T-helper 2 cell treated with Interferon-gamma antibody and Interleukin-4, amounts not matched to agents 5 μg/mL and 100 μg/mL, for 36 hours (primary cell): ENCODE data around the gene GATAD2B.
A peak's percentile ranks its signal among the peaks of the same experiment; 100 is the strongest.
"Not testable (repeated sequence)": the region's sequence is repeated elsewhere in the genome, so short reads cannot be mapped to it uniquely, and the experiment has no call there.

Experiments used
- DNase-seq: peaks from one replicate; pipeline ENCODE4 v3.0.0; 2021; ENCODE audit warnings: low spot score
- H3K27ac Mint-ChIP-seq: one replicate; pipeline ENCODE4 v1.8.0; 2021; ENCODE audit warnings: mild to moderate bottlenecking, mixed read lengths
- H3K27me3 Mint-ChIP-seq: one replicate; pipeline ENCODE4 v1.8.0; 2021; ENCODE audit warnings: low read depth, mixed read lengths
- H3K36me3 Mint-ChIP-seq: one replicate; pipeline ENCODE4 v1.8.0; 2021; ENCODE audit warnings: low read depth, mixed read lengths
- H3K4me1 Mint-ChIP-seq: one replicate; pipeline ENCODE4 v1.8.0; 2021; ENCODE audit warnings: low read depth, mixed read lengths
- H3K4me3 Mint-ChIP-seq: one replicate; pipeline ENCODE4 v1.8.0; 2022; ENCODE audit warnings: mild to moderate bottlenecking, moderate library complexity, mixed read lengths
- H3K9me3 Mint-ChIP-seq: one replicate; pipeline ENCODE4 v1.8.0; 2021; ENCODE audit warnings: mixed read lengths

Gene GATAD2B

DNA sequence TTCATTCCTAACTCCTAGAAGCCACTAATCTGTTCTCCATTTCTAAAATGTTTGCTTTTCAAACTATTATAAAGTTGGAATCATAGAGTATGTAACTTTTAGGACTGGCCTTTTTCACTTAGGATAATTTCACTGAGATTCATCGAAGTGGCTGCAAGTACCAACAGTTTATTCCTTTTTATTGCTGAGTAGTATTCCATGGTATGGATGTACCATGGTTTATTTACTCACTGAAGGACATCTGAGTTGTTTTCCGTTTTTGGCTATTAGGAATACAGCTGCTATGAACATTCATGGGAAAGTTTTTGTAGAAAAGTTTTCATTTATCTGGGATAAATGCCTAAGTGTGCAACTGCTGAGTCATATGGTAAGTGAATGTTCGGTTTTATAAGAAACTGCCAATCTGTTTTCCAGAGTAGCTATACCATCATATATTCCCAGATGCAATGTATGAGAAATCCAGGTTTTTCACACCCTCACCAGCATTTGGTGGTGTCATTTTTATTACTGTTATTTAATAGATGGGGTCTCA is 81.2 kb downstream of the GATAD2B start:
- Mint-ChIP-seq H3K9me3 (peaks cover 5% of the 10 kb centered on the region), H3K36me3 (peaks cover 6% of the 10 kb centered on the region), H3K27ac (no peak overlapping the region), H3K27me3 (no peaks in the 10 kb centered on the region), H3K4me1 (peaks cover 11% of the 10 kb centered on the region), H3K4me3 (no peak overlapping the region)
- no peak for DNase-seq

GRCh38 chr1:153840774-153841173 is 82.0 kb downstream of the GATAD2B start:
- H3K4me1 Mint-ChIP-seq: peaks cover 11% of the 10 kb centered on the region
- DNase-seq, H3K4me3 Mint-ChIP-seq, H3K27ac Mint-ChIP-seq, H3K36me3 Mint-ChIP-seq, H3K9me3 Mint-ChIP-seq, H3K27me3 Mint-ChIP-seq: not testable (repeated sequence)

DNA sequence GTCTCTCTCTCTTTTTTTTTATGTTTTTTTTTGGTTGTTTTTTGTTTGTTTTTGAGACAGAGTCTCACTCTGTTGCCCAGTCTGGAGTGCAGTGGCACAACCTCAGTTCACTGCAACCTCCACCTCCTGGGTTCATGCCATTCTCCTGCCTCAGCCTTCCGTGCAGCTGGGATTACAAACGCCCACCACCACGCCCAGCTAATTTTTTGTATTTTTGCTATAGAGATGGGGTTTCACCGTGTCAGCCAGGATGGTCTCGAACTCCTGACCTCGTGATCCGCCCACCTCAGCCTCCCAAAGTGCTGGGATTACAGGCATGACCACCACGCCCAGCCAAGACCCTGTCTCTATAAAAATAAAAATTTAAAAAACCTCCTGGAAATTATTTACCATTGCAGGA is 88.8 kb downstream of the GATAD2B start:
- H3K9me3 Mint-ChIP-seq, H3K36me3 Mint-ChIP-seq, H3K4me1 Mint-ChIP-seq, H3K27ac Mint-ChIP-seq, DNase-seq, H3K4me3 Mint-ChIP-seq, H3K27me3 Mint-ChIP-seq: not testable (repeated sequence)

- no peak for DNase-seq
- Mint-ChIP-seq H3K4me3 (no peak overlapping the region), H3K27ac (no peak overlapping the region), H3K36me3 (peaks cover 6% of the 10 kb centered on the region), H3K4me1 (no peaks in the 10 kb centered on the region), H3K27me3 (no peaks in the 10 kb centered on the region), H3K9me3 (no peaks in the 10 kb centered on the region)
Measured at GRCh38 chr1:153833171-153833570, 89.6 kb downstream of the GATAD2B start.

DNA sequence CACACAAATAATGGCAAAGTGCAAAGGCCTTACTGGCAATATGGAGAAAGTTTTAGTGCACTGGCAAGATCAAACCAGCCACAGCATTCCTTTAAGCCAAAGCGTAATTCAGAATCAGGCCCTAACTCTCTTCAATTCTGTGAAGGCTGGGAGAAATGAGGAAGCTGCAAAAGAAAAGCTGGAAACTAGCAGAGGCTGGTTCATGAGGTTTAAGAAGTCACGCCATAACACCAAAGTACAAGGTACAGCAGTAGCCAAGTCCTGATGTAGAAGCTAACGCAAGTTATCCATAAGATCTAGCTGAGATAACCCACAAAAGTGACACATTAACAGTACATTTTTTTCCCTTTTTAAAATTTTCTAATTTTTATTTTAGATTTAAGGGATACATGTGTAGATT is 90.5 kb downstream of the GATAD2B start:
- Mint-ChIP-seq H3K36me3 (peaks cover 14% of the 10 kb centered on the region), H3K27ac (no peak overlapping the region), H3K4me3 (no peak overlapping the region), H3K4me1 (no peaks in the 10 kb centered on the region), H3K27me3 (no peaks in the 10 kb centered on the region), H3K9me3 (no peaks in the 10 kb centered on the region)
- no peak for DNase-seq

- H3K9me3 Mint-ChIP-seq: no peaks in the 10 kb centered on the region
- no peaks in the 10 kb centered on the region for H3K4me1 Mint-ChIP-seq
- H3K36me3 Mint-ChIP-seq: peaks cover 21% of the 10 kb centered on the region
- H3K27me3 Mint-ChIP-seq: no peaks in the 10 kb centered on the region
- H3K4me3 Mint-ChIP-seq: no peak overlapping the region
- no peak for DNase-seq
- H3K27ac Mint-ChIP-seq: peak overlapping the region; percentile 50
Measured at GRCh38 chr1:153831026-153831425, 91.7 kb downstream of the GATAD2B start.

GRCh38 chr1:153827168-153827964 is 95.4 kb downstream of the GATAD2B start:
- no peak for DNase-seq
- H3K36me3 Mint-ChIP-seq: peaks cover 24% of the 10 kb centered on the region
- no peaks in the 10 kb centered on the region for H3K27me3 Mint-ChIP-seq
- no peaks in the 10 kb centered on the region for H3K4me1 Mint-ChIP-seq
- no peaks in the 10 kb centered on the region for H3K9me3 Mint-ChIP-seq
- H3K27ac Mint-ChIP-seq: no peak overlapping the region
- no peak overlapping the region for H3K4me3 Mint-ChIP-seq

DNA sequence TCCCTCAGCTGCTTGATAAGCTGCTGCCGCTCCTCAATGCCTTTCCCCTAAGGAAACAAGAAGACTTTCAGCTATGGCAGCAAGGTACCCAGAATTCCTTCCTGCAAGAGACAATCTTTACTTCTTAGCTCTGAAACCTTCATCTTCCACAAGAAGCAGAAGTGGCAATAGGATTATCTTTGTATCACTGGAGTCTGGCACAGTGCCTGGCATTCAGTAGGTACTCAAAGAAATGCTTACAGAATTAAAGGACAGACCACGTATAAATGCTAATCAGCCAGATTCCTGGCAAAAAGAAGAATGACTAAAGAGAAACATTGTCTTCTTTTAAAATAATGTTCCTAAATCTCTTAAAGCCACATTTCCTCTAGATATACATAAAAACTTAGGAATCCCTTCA is 103.9 kb downstream of the GATAD2B start:
- H3K36me3 Mint-ChIP-seq: peaks cover 40% of the 10 kb centered on the region
- no peaks in the 10 kb centered on the region for H3K9me3 Mint-ChIP-seq
- H3K27me3 Mint-ChIP-seq: no peaks in the 10 kb centered on the region
- no peak overlapping the region for H3K4me3 Mint-ChIP-seq
- DNase-seq: no peak
- H3K4me1 Mint-ChIP-seq: peaks cover 5% of the 10 kb centered on the region
- H3K27ac Mint-ChIP-seq: no peak overlapping the region

DNA sequence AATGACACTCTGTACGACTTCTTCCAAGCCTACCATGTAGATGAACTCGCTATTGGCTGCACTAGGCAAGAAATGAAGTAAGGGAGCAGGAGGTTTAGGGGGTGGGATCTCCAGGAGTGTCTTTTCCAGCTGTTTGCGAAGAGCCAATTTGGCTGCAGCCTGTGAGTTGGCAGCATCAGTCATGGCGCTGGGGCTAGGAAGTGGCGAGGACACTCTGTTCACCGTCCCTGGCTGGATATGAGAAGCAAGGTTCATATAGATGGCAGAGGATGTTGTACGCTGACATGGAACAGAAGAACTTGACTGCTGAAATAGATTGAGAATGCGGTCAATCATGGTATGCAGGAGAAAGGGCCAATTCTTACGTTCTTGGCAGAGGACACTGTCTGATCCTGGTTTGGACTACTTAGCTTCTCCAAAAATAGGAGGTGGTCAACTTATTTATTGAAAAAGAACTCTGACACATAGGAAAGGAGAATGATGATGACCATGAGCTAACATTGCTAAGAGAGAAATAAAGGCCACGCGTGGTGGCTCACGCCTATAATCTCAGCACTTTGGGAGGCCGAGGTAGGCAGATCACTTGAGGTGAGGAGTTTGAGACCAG is 106.4 kb downstream of the GATAD2B start:
- no peak overlapping the region for H3K4me3 Mint-ChIP-seq
- H3K27ac Mint-ChIP-seq: no peak overlapping the region

DNA sequence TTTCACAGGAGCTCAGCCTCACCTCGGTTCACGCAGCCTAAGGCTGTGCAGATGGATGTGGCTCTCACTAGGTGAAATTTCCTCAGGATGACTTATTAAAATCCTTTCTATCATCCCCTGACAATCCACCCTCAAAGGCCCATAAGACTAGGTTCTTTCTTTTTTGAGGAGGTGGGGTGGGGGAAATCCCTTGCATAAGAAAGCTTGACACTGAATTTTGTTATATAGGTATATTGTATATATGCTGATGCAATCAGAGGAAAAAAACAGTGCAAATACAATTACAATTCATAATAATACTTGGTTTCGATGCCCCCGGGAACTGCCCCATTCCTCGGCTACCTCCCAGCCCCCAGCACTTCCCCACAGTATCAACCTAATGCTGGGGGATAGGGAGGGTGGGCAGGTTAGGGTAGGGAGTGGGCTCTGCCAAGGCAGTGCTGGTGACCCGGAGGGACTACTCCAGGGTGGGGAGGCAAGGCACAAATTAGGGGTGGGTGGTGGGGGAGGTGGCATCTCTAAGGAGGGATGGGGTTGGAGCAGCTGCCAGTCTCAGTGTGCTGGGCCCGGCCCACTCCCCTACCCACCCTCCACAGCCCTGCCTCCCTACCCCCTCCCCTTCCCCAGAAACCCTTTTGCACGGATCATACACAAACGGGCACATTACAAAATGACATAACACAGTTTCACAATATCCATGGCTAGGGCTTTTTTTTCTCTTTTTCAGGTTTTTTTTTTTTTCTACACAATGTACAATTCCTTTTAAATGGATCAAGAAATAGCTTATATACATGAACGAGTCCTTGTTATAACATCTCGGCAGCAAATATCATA is 116.7 kb downstream of the GATAD2B start:
- Mint-ChIP-seq H3K27ac (peak overlapping the region; percentile 85), H3K4me3 (no peak overlapping the region), H3K36me3 (peaks cover 36% of the 10 kb centered on the region), H3K27me3 (no peaks in the 10 kb centered on the region), H3K9me3 (no peaks in the 10 kb centered on the region), H3K4me1 (peaks cover 21% of the 10 kb centered on the region)
- DNase-seq: no peak

More for the DNA sequence above, 106.4 kb downstream of the GATAD2B start:
- Mint-ChIP-seq H3K27me3 (no peaks in the 10 kb centered on the region), H3K4me1 (peaks cover 5% of the 10 kb centered on the region), H3K9me3 (no peaks in the 10 kb centered on the region), H3K36me3 (peaks cover 51% of the 10 kb centered on the region)
- DNase-seq: no peak

- no peaks in the 10 kb centered on the region for H3K9me3 Mint-ChIP-seq
- no peaks in the 10 kb centered on the region for H3K27me3 Mint-ChIP-seq
- peaks cover 21% of the 10 kb centered on the region for H3K4me1 Mint-ChIP-seq
- peaks cover 34% of the 10 kb centered on the region for H3K36me3 Mint-ChIP-seq
- peak overlapping the region; percentile 85 for H3K27ac Mint-ChIP-seq
- peak overlapping the region; percentile 12 for H3K4me3 Mint-ChIP-seq
- peak; percentile 70 for DNase-seq
Measured at GRCh38 chr1:153805042-153805745, 117.6 kb downstream of the GATAD2B start.

GRCh38 chr1:153804112-153804511 is 118.7 kb downstream of the GATAD2B start:
- H3K4me1 Mint-ChIP-seq: peaks cover 21% of the 10 kb centered on the region
- peak overlapping the region; percentile 26 for H3K4me3 Mint-ChIP-seq
- H3K9me3 Mint-ChIP-seq: no peaks in the 10 kb centered on the region
- no peaks in the 10 kb centered on the region for H3K27me3 Mint-ChIP-seq
- H3K27ac Mint-ChIP-seq: peak overlapping the region; percentile 72
- DNase-seq: no peak
- H3K36me3 Mint-ChIP-seq: peaks cover 24% of the 10 kb centered on the region

GRCh38 chr1:153803470-153804056 is 119.2 kb downstream of the GATAD2B start:
- no peak overlapping the region for H3K4me3 Mint-ChIP-seq
- H3K36me3 Mint-ChIP-seq: peaks cover 23% of the 10 kb centered on the region

More at GRCh38 chr1:153803470-153804056, 119.2 kb downstream of the GATAD2B start:
- peaks cover 21% of the 10 kb centered on the region for H3K4me1 Mint-ChIP-seq
- no peaks in the 10 kb centered on the region for H3K9me3 Mint-ChIP-seq
- no peak for DNase-seq
- no peaks in the 10 kb centered on the region for H3K27me3 Mint-ChIP-seq
- peak overlapping the region; percentile 62 for H3K27ac Mint-ChIP-seq
